Fibroblast of skin of left biceps (primary cell): ENCODE data around the gene CD274.
"Not testable (repeated sequence)": the region's sequence is repeated elsewhere in the genome, so short reads cannot be mapped to it uniquely, and the experiment has no call there.

Experiments used
- DNase-seq, 2 experiments: peaks; one replicate each; pipeline ENCODE4 v3.0.0-alpha.2; 2013; ENCODE audit warnings: low read depth in 2 of 2

The CD274 gene

DNA sequence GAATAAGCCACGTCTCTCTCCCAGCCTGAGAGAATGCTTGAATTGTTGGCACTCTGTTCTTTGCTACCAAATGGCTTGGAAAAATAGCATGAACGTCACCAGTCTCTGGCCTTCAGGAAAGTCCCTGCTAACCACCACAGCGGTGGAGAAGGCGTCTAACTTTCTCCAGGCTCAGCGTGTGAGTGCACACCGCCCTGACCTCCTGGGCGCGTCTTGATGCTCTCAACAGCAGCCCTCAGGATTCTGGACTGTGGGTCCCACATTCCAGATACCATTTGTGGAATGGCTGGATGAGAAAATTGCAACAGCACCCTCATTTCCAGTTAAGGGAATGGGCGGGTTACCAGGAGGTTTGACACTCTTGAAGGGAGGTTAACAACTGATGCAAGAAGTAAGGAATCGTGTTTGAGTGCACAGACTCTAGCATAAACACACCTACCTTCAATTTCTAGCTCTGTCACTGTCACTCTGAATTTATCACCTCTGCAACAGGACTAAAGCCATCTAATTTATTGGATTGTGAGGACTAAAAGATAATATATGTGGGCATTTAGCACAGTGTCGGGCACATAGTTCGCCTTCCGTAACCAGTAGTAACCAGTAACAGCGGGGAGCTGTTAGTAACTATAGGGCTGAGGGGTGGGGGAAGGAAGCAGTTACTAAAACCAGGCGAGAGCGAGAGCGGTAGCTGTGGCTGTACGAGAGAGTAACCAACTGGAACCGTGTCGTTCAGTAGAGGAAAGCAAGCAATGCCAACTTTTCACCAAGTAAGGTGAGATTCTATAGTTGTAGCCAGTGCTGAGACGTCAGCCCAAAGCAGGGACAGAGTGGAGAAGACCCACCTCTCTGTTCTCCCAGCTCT is 11.8 kb upstream of the CD274 start:
- DNase-seq, result no peak

DNA sequence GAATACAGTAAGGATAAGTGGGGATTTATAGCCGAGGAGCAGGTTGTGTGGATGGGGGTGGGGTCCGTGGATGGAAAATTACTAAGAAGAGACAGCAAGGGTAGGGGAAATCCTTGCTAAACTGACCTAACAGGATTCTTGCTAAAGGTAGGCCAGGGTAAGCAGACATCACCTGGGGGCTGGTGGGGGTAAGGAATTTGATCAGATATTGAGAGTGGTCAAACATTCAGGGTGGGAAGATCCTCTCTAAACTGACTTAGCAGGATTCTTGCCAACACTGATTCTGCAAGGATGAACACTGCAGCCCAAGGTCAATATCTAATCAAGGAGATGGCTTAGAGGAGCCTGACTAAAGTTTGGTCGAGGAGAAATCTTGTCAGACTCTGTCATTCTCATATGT is 9.9 kb upstream of the CD274 start:
- DNase-seq, result no peak

DNA sequence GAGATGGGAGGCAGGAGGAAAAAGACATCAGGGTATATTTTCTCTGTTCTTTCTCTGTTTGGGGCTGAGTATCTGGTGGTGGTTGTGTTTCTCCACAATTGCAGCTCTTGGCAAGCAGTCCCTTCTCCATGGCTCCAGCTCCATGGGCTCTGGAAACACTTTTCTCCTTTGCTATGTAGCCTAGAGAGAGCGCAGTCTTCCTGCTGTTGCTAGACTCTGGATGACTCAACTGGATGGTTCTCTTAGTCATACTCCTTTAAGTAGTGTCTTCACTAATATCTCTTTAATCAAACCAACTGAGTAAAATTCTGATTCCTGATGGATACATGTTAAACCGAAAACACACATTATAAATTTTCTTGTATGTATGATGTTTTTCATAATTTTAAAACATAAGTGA is 9.3 kb upstream of the CD274 start:
- no peak for DNase-seq

DNA sequence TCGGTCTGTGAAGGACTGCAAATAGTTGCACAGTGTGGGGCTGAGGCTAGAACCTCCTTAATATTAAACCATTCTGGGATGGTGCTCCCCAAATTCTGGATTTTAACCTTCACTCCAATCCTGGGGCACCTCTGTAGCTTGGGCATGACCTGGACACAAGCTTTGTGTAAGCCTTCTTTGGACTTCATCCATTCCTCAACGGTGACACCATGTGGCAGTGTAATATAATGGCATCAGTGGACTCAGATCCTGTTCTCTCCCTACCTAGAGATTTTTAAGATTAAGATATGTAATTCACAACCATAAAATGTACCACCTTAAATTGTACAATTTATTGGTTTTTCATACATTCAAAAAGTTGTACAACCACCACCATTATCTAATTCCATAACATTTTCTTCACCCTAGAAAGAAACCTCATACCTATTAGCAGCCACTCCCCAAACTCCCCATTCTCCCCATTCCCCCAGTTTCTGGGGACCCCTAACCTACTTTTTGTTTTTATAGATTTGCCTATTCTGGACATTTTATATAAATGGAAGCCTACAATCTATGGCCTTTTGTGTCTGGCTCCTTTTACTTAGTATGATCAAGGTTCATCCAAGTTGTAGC is 7.8 kb upstream of the CD274 start:
- DNase-seq, result no peak

DNA sequence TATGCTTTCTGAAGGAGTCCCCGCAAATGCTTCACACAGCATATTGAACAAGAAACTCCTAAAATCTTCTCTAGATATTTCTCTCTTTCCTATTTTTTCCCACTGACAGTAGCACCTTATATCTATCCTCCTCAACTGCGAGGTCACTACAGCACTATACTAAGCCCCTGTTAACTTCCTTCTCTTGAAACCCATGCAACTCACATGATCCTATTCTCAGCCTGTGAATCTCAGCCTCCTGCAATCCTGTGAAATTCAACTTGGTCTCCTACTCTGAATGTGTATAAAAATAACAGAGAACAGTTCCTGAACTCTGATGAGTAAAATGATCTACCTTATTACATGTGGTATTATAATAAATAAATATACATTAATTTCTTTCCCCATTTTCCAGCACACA is 6.5 kb upstream of the CD274 start:
- DNase-seq, result no peak

DNA sequence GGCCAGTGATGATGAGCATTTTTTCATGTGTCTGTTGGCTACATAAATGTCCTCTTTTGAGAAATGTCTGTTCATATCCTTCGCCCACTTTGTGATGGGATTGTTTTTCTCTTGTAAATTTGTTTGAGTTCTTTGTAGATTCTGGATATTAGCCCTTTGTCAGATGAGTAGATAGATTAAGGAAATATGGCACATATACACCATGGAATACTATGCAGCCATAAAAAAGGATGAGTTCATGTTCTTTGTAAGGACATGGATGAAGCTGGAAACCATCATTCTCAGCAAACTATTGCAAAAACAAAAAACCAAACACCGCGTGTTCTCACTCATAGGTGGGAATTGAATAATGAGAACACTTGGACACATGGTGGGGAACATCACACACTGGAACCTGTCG is 5.2 kb upstream of the CD274 start:
- not testable (repeated sequence) for DNase-seq

DNA sequence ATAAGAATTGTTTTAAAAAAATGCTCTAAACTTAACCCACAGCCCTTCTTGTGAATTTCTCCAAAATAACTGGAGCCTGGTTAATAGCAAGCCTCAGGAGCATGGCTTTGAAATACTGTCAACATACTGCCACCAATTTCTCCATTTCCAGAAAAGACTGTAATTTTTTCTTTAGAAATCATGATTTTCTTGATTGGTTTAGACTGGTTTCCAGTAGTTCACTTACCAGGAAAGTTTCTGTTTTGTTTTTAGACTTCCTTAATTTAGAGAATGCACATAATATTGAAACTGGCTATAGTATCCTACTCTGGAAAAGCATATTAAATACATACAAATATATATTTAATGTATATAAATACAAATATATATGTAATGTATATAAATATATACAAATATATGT is 4.5 kb upstream of the CD274 start:
- DNase-seq, result no peak

DNA sequence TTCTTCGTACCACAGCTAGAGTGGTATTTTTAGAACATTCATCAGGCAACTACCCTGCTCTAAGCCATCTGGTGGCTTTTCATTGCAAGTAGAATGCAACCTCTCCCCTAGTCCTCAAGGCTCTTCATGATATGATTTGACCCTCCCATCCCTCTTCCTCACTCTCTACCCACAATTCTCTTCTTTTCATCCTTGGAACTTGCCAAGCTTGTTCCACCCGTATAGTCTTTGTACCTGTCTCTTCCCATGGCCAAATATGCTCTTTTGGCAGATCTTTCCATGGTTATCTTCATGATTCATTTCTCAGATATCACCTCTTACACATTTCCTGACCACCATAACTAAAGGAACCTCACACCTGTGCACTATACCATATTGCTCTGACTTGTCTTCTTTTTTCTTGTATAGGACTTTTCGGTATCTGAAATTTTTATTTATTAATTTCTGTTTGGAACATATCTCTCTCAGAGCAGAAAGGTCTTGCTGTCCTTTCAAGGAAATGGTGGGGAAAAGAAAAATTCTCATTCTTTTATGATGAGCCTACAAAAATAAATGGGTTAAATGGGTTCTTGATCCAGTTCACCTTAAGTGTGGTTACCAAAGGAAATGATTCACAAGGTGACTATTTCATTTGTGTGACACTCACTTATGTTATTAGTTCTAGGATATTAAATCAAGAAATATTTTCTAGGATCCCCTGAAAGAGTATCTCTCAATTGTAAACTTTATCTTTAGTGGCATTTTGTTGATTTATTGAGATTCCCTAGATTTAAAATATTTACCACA is 3.7 kb upstream of the CD274 start:
- no peak for DNase-seq

DNA sequence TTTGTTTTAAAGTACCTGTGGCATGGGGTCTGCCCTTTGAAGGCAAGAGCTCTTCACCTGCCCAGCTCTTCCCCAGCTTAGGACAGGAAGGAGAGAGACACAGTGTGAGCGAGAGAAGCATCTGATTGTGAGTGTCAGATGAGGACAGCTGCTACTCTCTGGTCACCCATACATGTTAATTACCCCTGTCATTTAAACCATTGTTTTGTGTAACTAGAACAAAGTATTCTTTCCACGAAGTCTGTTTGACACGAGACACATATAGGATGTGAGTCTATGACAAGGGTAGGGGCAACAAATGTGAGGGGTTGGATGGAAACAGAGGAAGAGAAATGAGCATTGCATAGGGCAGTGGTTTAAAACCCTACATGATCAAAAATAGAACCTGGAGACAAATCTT is 3.0 kb upstream of the CD274 start:
- DNase-seq, result no peak

DNA sequence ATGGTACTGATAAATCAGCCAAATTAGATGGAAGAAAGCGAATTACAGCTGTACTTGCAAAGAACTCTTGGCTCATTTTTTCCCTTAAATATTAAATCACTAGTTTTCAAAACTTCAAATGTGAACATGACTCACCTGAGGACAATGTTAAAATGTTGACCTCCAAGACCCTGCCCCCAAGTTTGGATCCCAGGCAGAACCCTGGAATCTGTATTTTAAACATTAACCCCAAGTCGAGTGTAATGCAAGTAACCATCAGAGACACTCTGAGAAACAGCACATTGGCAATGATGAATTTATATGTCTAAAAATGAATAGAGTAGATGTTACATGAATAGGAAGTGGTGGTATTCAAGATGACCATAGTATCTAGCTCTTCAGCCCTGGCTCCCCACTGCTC is 2.3 kb upstream of the CD274 start:
- DNase-seq, result no peak

DNA sequence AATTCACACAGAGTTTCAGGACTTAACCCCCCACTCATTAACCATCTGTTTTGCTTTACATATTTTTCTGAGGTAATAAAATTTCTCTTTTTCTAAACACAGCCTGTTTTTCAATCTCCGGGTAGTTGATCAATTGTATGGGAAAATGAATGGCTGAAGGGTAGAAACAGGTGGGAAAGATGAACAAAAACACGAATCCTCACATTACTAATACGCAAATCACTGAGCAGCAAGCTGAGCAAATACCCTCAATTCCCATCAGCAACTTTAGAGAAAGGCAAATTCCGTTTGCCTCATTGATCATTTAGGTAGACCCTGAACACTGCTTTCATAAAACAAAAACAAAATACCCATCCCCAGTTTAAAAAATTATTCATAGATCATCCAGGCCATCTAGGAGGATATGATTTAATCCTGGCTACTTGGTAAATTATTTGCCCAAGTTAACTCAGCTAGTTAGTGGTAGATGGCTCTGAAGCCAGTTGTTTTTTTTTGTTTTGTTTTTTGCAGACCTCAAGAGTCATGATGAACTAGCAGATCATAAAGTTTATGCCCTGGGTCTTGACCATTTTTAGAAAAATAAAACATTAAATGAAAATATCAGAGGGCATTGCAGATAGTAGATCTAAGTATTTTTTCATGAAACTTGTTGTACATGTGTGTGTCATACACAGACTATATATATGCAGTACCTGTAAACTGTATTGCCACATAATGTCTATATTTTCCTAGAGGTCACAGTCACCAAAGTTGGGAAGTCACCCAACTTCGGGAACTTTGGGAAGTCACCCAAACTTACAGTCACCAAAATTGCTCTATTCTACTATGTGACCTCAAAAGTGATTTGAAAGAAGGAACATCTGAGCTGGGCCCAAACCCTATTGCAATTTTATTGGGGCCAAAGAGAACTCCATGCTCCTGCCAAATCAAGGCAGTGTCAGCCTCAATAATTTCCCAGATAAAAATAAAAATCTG is 1.6 kb upstream of the CD274 start:
- no peak for DNase-seq

DNA sequence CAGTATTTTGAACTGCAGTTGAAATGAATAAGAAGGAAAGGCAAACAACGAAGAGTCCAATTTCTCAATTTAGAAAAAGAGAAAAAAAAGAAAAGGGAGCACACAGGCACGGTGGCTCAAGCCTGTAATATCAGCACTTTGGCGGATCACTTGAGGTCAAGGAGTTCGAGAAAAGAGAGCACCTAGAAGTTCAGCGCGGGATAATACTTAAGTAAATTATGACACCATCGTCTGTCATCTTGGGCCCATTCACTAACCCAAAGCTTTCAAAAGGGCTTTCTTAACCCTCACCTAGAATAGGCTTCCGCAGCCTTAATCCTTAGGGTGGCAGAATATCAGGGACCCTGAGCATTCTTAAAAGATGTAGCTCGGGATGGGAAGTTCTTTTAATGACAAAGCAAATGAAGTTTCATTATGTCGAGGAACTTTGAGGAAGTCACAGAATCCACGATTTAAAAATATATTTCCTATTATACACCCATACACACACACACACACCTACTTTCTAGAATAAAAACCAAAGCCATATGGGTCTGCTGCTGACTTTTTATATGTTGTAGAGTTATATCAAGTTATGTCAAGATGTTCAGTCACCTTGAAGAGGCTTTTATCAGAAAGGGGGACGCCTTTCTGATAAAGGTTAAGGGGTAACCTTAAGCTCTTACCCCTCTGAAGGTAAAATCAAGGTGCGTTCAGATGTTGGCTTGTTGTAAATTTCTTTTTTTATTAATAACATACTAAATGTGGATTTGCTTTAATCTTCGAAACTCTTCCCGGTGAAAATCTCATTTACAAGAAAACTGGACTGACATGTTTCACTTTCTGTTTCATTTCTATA is 602 bp upstream of the CD274 start:
- no peak for DNase-seq

DNA sequence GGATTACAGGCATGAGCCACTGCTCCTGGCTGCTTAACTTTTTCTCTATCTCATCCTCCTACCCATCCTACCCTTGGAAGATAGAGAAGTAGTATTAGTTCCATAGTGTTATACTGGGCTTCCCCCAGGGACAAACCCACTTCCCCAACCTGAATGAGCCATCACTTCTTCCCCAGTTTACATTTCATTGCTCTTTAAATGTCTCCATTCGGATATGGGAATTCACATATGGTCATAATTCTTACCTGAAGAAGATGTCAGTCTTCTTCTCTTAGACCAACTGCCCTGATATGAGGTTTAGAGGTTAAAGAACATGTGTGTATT is 1.9 kb downstream of the CD274 start:
- no peak for DNase-seq

DNA sequence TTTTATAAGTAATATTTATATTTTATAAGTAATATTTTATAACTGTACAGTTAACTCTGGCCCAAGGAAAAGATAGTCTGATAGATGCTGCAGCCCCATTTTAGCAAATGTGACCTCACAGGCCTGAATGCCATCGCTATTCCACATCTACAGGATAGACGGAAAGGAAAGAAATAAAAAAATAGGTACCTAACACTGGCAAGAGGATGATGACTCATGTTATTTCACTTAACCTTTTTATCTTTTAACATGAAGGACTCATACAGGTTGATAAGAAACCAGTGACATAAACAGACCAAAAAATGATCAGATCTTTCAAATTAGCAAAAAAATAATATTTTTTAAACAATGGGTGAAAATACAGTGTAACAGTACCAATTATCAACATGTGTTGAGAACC is 2.7 kb downstream of the CD274 start:
- no peak for DNase-seq

DNA sequence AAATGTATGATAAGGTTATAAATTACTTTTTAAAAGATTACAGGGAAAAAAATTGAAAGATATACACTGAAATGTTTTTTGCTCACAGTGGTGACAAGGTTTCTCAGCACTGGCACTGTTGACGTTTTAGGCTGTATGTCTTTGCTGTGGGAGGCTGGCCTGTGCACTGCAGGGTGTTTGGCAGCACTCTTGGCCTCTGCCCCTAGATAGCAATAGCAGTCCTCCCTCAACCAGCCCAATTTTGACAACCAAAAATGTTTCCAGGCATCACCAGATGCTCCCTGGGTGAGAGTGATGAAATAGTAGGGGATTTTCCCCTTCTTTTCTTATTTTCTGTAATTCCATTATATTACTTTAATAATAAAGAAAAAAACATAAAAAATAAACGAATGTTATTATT is 3.3 kb downstream of the CD274 start:
- no peak for DNase-seq

DNA sequence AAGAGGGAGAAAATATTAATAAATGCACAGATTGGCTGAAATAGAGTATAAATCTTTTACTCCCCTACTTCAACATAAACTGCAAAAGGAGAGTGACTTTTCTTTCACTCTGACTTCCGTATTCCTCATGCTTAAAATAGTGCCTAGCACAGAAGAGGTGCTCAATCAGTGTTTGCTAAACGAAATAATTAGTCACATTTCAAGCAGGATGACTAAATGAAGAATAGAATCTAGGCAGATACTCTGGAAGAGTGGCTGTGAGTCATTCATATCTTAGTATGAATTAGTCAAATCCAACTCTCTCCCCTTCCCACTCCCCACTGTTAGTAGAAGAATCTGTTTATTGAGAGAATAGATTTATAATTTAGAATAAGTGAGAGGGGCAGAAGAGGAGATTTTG is 4.8 kb downstream of the CD274 start:
- peak; percentile 33 to 34 for DNase-seq

DNA sequence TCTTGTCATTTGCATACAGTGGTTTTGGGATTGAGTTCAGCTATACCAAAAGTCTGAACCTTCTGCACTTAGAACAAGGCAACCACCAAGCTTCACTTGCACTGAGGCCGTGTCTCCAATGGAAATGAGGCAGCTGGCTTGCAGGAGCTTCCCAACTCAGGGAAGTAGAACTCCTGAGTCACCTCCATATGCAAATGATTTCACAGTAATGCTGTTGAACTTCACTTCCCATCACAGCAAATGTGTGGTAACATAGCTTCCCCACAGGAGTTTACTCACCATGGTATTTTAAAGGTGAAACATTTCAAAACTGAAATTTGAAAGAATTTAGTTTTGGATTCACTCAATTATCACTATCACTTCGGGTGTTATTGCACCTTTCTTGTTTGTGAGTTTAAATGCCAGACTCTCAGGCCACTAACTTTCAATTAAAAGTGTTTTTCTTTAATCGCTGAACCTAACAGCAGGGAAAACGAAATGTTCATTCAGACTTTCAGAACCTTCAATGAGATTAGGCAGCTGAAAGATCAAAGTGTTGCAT is 9.0 kb downstream of the CD274 start:
- no peak for DNase-seq

DNA sequence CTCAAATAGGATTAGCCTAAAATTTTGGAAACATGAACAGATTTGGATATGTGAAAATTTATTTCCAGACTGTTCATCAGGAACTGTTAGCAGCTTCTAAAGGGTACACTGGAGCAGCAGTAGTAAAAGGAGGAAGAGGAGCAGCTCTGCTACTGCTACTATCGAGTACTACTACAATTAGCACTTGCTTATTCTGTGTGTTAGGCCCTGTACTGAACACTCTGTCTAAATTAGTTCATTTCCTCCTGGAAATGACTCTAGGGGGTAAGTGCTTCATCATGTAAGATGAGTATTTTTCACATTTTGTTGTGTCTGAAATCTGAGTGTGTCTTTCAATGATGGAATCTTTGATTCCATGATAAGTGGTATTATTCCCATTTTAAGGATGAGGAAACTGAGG is 9.8 kb downstream of the CD274 start:
- DNase-seq, result no peak

DNA sequence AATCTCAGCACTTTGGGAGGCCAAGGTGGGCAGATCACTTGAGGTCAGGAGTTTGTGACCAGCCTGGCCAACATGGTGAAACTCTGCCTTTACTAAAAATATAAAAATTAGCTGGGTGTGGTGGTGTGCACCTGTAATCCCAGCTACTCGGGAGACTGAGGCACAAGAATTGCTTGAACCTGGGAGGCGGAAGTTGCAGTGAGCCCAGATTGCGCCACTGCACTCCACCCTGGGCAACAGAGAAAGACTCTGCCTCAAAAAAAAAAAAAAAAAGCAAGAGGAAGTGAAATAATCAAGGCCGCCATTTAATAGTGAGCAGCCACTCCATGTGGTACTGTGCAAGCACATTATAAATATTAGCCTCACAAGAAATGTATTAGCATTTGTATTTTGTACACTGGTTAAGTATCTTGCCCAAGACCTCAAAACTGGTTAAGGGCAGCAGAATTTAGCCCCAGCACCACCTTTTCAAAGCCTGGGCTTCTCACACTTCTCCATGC is 14.5 kb downstream of the CD274 start:
- not testable (repeated sequence) for DNase-seq

DNA sequence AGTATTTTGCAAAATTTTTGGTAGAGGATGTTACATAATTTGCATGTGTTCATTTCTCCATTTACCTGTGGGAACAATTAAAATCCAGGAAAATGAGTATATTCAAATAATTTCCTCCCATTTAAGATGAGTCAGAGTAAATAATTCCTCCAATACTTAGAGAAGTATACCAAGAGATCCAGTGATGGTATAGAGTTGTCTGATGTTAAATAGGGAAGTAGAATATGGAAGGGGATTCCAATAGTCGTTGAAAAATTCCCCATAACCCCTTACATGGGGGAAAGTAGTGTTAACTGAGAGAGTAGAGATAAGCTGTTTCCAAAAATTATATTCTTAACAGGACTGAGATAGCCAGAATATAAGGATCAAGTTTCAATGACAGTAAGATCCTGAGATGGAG is 15.7 kb downstream of the CD274 start:
- no peak for DNase-seq
